Thyroid gland (tissue), 4 donors: ENCODE data around the gene GALNT2. TPM values are rescaled to one million over a fixed set of nuclear protein-coding genes. Genes with fewer than 3 reads are reported as not detected.

ENCODE experiments used
- DNase-seq, 2 donors: peaks; one replicate each; pipeline ENCODE4 v3.0.0-alpha.2; 2019
- H3K27ac ChIP-seq, 3 donors: fragments of 200-600 bp; sonication (generic); 1 replicate in 2 of 3; 2 replicates in 1 of 3; pipeline ENCODE4 v1.5.1; 2016 to 2019; ENCODE audit warnings: mild to moderate bottlenecking in 1 of 3, moderate library complexity in 1 of 3
- H3K27me3 ChIP-seq: fragments of 200-600 bp; sonication (generic); one replicate; pipeline ENCODE4 v1.5.1; 2019
- H3K36me3 ChIP-seq, 2 donors: fragments of 200-600 bp; sonication (generic); one replicate each; pipeline ENCODE4 v1.5.1; 2016 to 2019
- H3K4me1 ChIP-seq, 2 donors: fragments of 200-600 bp; sonication (generic); one replicate each; pipeline ENCODE4 v1.5.1; 2017 to 2019
- H3K4me3 ChIP-seq, 3 donors: fragments of 200-600 bp; sonication (generic); replicated peaks in 1 of 3; 1 replicate in 2 of 3; 2 replicates in 1 of 3; pipeline ENCODE4 v1.5.1; 2016; ENCODE audit warnings: mild to moderate bottlenecking in 1 of 3
- H3K9me3 ChIP-seq: fragments of 200-600 bp; sonication (generic); one replicate; pipeline ENCODE4 v1.5.1; 2017
- POLR2A ChIP-seq, 2 donors: fragments of 450-650 bp; IDR thresholded peaks; one replicate each; pipeline ENCODE4 v1.6.1; 2017; ENCODE audit warnings: antibody characterized with exemption in 2 of 2, mild to moderate bottlenecking in 2 of 2, moderate library complexity in 1 of 2
- WGBS, 2 donors: methylation state at CpG; one replicate each; pipeline ENCODE4 v1.1.5; 2017; 5-methylcytosine and 5-hydroxymethylcytosine counted together
- intact Hi-C: fragments of 100-400 bp; cut with DNase I; formaldehyde crosslinking; loops from one replicate; pipeline ENCODE4 v1.15.1; 2023
- total RNA-seq, 4 donors: library from RNA; depleted of rRNA; stranded (reverse); fragments of >200 nt; gene quantifications; one replicate each; pipeline ENCODE4 v1.2.3, GENCODE V29; 2016
- TF ChIP-seq, protein P1 (sequence below), 6 experiments: fragments of 200-600 bp in 3 of 6; fragments of 450-650 bp in 3 of 6; sonication (generic) in 3 of 6; IDR thresholded peaks; one replicate each; pipeline ENCODE4 v1.5.1; 2016 to 2019; ENCODE audit warnings: antibody characterized with exemption in 6 of 6, mild to moderate bottlenecking in 2 of 6, inconsistent platforms in 1 of 6, moderate library complexity in 1 of 6

GALNT2 gene
- total RNA-seq, 4 donors from 2014 or later = 26.2 to 48.9 (median 42.3) TPM

DNA sequence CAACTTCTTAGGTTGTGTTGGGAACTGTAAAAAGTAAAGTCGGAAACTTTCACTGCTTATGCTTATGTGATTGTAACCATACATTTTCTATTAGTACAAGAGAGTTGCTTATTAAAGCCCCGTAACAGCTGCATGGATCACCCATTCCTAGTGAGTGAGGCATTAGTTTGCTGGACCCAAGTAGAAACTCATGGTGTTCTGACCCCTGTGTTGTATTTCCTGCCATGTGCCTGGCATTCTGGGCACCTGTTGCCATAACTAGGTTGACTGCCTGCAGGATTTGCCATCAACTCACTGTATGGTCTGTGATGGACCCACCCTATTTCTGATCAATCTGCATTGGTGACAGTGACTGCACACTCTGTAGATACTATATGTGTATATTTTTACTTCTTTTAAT, 186.1 kb downstream of the GALNT2 start:
- peaks cover 0 to 11% of the 10 kb centered on the region in 2 donors for H3K36me3 ChIP-seq
- TF ChIP-seq, protein P1, sequence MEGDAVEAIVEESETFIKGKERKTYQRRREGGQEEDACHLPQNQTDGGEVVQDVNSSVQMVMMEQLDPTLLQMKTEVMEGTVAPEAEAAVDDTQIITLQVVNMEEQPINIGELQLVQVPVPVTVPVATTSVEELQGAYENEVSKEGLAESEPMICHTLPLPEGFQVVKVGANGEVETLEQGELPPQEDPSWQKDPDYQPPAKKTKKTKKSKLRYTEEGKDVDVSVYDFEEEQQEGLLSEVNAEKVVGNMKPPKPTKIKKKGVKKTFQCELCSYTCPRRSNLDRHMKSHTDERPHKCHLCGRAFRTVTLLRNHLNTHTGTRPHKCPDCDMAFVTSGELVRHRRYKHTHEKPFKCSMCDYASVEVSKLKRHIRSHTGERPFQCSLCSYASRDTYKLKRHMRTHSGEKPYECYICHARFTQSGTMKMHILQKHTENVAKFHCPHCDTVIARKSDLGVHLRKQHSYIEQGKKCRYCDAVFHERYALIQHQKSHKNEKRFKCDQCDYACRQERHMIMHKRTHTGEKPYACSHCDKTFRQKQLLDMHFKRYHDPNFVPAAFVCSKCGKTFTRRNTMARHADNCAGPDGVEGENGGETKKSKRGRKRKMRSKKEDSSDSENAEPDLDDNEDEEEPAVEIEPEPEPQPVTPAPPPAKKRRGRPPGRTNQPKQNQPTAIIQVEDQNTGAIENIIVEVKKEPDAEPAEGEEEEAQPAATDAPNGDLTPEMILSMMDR (IDR thresholded peaks at IDR 0.05) = no peak
- no peak for TF ChIP-seq POLR2A (IDR thresholded peaks at IDR 0.05)
- 94 to 97% methylated on average over 2 of the region's 2 CpGs for WGBS, 2 donors
- intact Hi-C loops = no loop called here
- no peak overlapping the region for H3K27ac ChIP-seq
- DNase-seq = no peak
- no peaks in the 10 kb centered on the region for H3K9me3 ChIP-seq
- no peak overlapping the region for H3K4me3 ChIP-seq
- H3K27me3 ChIP-seq = no peaks in the 10 kb centered on the region
- H3K4me1 ChIP-seq = peaks cover 26 to 30% of the 10 kb centered on the region in 2 donors

DNA sequence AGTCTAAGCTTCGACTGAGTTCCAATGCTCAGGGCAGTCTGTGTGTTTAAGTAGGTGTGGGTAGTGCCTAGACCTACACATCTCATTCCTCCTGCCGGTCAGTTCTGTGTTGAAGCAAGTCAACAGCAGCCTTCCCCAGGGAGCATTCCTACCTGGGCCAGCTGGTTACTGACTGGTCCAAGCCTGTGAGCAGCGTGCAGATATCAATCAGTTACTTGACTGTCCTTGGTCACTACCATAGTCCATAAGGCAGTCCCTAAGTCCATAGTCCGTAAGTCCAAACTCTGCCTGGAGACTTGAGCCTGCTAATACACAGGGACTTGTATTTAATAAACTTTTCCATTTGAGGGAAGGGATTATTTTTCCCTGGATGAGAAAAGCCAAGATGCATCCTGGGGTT, 187.2 kb downstream of the GALNT2 start:
- WGBS, 2 donors = 89 to 97% methylated on average over 4 of the region's 4 CpGs
- Histone ChIP-seq H3K27me3 (no peaks in the 10 kb centered on the region), H3K27ac (no peak overlapping the region), H3K4me1 (peaks cover 19 to 22% of the 10 kb centered on the region in 2 donors), H3K36me3 (peaks cover 0 to 11% of the 10 kb centered on the region in 2 donors), H3K9me3 (no peaks in the 10 kb centered on the region), H3K4me3 (no peak overlapping the region)
- DNase-seq = no peak
- TF ChIP-seq, protein P1 (IDR thresholded peaks at IDR 0.05) = no peak
- intact Hi-C loops = no loop called here

DNA sequence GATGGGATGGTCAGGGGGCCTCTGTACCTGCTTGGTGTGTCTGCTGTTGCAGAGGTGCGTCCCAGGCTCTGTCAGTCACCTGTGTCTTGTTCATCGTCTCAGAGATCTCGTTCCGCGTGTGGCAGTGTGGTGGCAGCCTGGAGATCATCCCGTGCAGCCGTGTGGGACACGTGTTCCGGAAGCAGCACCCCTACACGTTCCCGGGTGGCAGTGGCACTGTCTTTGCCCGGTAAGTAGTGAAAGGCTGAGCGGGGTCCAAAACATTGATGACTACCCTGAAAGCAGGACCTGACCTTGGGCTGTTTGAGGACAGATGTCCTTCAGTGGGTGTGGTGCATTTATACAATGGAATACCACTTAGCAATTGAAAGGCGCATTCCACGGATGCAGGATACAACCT, 188.1 kb downstream of the GALNT2 start:
- H3K4me3 ChIP-seq = no peak overlapping the region
- intact Hi-C loops = no loop called here
- no peak for DNase-seq
- H3K27ac ChIP-seq = no peak overlapping the region
- no peak for TF ChIP-seq POLR2A (IDR thresholded peaks at IDR 0.05)
- TF ChIP-seq, protein P1 (IDR thresholded peaks at IDR 0.05) = no peak
- H3K4me1 ChIP-seq = peaks cover 11 to 13% of the 10 kb centered on the region in 2 donors
- no peaks in the 10 kb centered on the region for H3K9me3 ChIP-seq
- WGBS, 2 donors = 91 to 93% methylated on average over 3 to 15 of the region's 15 CpGs
- H3K36me3 ChIP-seq = peaks cover 0 to 11% of the 10 kb centered on the region in 2 donors
- no peaks in the 10 kb centered on the region for H3K27me3 ChIP-seq

DNA sequence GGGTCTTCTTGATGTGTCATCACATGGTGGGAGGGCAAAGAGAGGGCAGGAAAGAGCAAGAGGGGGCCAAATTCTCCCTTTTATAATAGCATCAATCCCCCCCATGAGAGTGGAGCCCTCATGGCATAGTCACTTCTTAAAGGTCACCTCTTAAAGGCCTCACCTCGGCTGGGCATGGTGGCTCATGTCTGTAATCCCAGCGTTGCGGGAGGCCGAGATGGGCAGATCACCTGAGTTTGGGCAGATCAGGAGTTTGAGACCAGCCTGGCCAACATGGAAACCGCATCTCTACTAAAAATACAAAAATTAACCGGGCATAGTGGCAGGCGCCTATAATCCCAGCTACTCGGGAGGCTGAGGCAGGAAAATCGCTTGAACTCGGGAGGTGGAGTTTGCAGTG, 189.0 kb downstream of the GALNT2 start:
- no peak overlapping the region for H3K27ac ChIP-seq
- no peaks in the 10 kb centered on the region for H3K27me3 ChIP-seq
- H3K4me1 ChIP-seq = peaks cover 3 to 7% of the 10 kb centered on the region in 2 donors
- H3K36me3 ChIP-seq = peaks cover 0 to 11% of the 10 kb centered on the region in 2 donors
- intact Hi-C loops = no loop called here
- WGBS, 2 donors = 94 to 97% methylated on average over 10 of the region's 10 CpGs
- H3K4me3 ChIP-seq = no peak overlapping the region
- DNase-seq = no peak
- H3K9me3 ChIP-seq = no peaks in the 10 kb centered on the region
- TF ChIP-seq, protein P1 (IDR thresholded peaks at IDR 0.05) = no peak
- TF ChIP-seq POLR2A (IDR thresholded peaks at IDR 0.05) = no peak

DNA sequence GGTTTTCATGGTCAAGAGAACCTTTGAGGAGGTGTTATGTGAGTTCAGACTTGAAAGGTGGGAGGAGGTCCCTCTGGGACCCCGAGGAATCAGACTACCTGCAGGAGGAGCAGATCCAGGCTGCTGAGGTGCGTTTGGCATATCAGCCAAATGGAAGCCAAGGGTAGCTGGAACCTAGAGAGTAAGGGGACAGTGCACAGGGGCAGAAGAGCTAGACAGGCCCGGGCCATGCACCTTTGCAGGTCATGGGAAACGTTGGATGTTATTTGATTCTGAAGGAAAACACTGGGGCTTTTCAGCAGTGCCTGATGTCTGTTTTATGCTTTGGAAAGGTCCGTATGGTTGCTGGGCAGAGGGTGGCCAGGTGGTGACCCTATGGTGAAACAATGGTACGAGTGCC, 189.9 kb downstream of the GALNT2 start:
- Histone ChIP-seq H3K27me3 (no peaks in the 10 kb centered on the region), H3K9me3 (no peaks in the 10 kb centered on the region), H3K27ac (no peak overlapping the region), H3K4me1 (no peaks in the 10 kb centered on the region), H3K4me3 (no peak overlapping the region), H3K36me3 (peaks cover 0 to 11% of the 10 kb centered on the region in 2 donors)
- WGBS, 2 donors = 86 to 87% methylated on average over 6 of the region's 6 CpGs
- TF ChIP-seq, protein P1 (IDR thresholded peaks at IDR 0.05) = no peak
- no peak for TF ChIP-seq POLR2A (IDR thresholded peaks at IDR 0.05)
- DNase-seq = no peak
- intact Hi-C loops = no loop called here
